GM12864 (cell line): ENCODE measurements around the gene RALY.

ENCODE experiments used
- DNase-seq: peaks from one replicate; pipeline ENCODE4 v3.0.0-alpha.2; 2011; ENCODE audit warnings: low read depth
- H3K4me3 ChIP-seq: 2 replicates; pipeline ENCODE4 v1.5.1; 2011; ENCODE audit warnings: mild to moderate bottlenecking, low read depth, low read length, control low read depth
- TF ChIP-seq, protein P1 (sequence below): IDR thresholded peaks from 2 replicates; pipeline ENCODE4 v1.5.1; 2011; ENCODE audit warnings: low read depth, mild to moderate bottlenecking, moderate library complexity, low read length, control low read depth, inconsistent platforms; ENCODE audit errors: missing control alignments

The RALY gene

DNA sequence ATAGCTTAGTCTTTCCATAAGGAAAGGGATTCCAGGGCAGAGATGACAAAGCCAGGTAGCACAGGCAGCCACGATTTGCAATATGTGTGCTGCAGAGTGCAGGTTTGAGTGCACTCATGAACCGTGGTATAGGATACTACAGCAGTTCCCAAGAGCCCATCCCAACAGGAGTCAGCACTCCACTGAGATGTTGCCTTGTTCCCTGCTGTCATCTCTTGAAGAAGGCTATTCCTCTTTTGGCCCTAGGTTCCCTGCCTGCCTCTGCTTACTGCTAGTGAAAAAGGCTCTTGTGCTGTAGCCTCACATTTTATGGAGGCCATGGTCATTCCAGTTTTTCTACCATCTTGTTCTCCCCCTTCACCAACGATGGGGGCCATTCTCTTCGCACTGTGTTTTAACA is 40.2 kb downstream of the RALY start:
- TF ChIP-seq, protein P1, sequence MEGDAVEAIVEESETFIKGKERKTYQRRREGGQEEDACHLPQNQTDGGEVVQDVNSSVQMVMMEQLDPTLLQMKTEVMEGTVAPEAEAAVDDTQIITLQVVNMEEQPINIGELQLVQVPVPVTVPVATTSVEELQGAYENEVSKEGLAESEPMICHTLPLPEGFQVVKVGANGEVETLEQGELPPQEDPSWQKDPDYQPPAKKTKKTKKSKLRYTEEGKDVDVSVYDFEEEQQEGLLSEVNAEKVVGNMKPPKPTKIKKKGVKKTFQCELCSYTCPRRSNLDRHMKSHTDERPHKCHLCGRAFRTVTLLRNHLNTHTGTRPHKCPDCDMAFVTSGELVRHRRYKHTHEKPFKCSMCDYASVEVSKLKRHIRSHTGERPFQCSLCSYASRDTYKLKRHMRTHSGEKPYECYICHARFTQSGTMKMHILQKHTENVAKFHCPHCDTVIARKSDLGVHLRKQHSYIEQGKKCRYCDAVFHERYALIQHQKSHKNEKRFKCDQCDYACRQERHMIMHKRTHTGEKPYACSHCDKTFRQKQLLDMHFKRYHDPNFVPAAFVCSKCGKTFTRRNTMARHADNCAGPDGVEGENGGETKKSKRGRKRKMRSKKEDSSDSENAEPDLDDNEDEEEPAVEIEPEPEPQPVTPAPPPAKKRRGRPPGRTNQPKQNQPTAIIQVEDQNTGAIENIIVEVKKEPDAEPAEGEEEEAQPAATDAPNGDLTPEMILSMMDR, result no peak

GRCh38 chr20:34037121-34037520 is 43.4 kb downstream of the RALY start:
- TF ChIP-seq, protein P1, result no peak
- H3K4me3 ChIP-seq, result no peak overlapping the region
- DNase-seq, result no peak

More for the DNA sequence above, 40.2 kb downstream of the RALY start:
- no peak for DNase-seq
- H3K4me3 ChIP-seq, result no peak overlapping the region

DNA sequence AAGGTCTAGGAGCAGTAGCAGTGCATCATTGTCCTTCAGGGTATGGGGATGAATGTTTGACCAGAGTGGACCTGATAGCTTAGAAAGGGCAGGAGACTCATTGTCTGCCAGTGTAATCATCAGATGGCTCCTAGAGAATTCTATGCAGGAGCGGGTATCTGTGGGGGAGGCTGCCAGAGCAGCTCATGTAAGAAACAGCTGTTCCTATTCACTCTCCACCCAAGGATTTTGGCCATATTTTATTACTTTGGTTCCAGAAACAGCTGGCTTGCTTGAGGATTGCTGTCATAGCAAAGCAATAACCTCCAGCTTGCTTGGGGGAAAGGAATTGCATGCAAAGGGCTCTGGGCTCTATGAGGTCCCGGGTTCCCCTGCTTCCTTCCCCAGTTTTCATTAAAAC is 44.1 kb downstream of the RALY start:
- DNase-seq, result no peak
- TF ChIP-seq, protein P1, result no peak
- H3K4me3 ChIP-seq, result no peak overlapping the region

DNA sequence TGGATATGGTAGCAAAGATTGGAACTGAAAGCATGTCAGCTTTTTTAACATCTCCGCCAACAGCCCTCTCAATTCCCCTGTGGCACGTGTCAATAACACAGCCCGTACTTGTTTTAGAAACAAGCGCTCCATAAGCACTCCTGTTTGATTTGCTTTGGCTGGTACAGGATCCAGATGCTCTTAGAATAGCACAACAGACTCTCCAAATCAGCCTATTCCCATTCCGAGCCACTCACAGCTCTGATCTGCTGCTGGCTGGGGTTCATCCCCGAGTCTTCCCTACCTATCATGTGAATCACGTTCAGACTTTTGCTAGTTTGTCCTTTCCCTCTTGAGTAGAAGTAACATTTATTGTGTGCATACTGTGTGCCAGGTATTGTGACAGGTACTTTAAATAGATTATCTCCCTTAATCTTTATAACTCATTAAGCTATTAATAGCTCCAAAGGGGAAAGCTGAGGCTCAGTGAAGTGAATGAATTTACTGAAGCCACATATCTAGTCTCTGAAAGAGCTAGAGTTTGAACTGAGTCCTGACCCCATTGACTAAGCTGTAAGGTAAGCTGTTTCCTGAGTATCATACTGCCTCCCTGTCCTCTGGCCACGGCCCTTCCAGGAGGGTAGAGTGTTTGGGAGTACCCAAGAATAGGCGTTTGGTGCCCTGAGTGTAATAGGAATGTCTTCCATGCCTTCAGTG is 46.7 kb downstream of the RALY start:
- H3K4me3 ChIP-seq, result no peak overlapping the region
- TF ChIP-seq, protein P1, result no peak
- DNase-seq, result no peak

- no peak for DNase-seq
- H3K4me3 ChIP-seq, result no peak overlapping the region
- TF ChIP-seq, protein P1, result no peak
Measured at GRCh38 chr20:34041226-34041625, 47.5 kb downstream of the RALY start.

DNA sequence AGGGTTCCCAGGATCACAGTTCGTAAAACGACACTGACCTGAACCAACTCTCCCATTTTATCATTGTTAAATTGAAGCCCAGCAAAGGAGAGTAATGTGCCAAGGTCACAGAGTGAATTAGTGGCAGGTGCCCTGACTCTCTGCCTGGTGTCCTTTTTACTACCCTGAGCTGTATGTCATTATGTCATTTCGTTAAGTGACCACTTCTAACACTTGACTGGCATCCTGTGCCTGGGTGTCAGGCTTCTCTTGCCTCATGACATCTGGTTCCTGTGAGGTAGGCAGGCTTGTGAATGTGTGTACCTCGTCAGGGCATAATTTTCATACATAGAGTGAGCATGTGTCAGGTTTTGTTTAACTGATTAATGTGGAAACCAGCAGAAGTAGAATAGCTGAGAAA is 48.6 kb downstream of the RALY start:
- H3K4me3 ChIP-seq, result no peak overlapping the region
- TF ChIP-seq, protein P1, result no peak
- DNase-seq, result no peak

DNA sequence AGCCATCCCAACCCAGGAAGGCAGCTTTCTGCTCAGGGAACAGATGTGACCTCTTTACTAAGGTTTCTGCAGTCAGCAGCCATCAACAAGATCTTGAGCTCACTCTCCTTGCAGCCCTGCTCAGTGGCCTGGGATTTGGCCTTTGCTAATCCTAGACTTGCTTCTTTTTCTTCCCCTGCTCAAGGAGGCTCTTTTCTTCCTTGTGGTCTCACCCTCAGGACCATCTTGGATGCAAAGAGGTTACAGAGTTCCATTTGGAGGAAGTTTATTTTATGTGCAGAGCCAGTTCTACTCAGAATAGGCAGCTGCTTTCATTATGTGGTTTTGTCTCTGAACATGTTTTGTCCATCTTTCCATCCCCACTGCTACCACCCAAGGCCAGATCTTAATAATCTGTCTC is 49.3 kb downstream of the RALY start:
- DNase-seq, result no peak
- TF ChIP-seq, protein P1, result no peak
- no peak overlapping the region for H3K4me3 ChIP-seq
